ENCODE data around the gene ITGB2.
A peak's percentile ranks its signal among the peaks of the same experiment; 100 is the strongest.

The ITGB2 gene

GRCh38 chr21:44840771-44841170 lies 79.9 kb downstream of the ITGB2 start:
- no CpG with 5 or more reads among the region's 11 CpGs for WGBS, 2 donors (ENCODE audit: extremely low coverage in 2 of 2, insufficient read length in 2 of 2, insufficient replicate concordance in 1 of 2)

GRCh38 chr21:44838951-44839350 lies 81.7 kb downstream of the ITGB2 start:
- Histone ChIP-seq H4K91ac (ENCODE audit: low read depth, low read length, poor library complexity) (no peak overlapping the region), H2BK120ac (ENCODE audit: low read depth, low read length) (no peak overlapping the region), H3K4me1 (ENCODE audit: control insufficient read depth in 2 of 2, insufficient read depth in 1 of 2, low read depth in 1 of 2, low read length in 2 of 2) (no peaks in the 10 kb centered on the region), H3K27me3 (ENCODE audit: control insufficient read depth in 3 of 3, insufficient read depth in 3 of 3, low read depth in 1 of 3, low read length in 3 of 3) (peaks cover 0 to 6% (median 0%) of the 10 kb centered on the region in 3 experiments), H3K9me3 (replicated peaks in 1 of 2; ENCODE audit: control insufficient read depth in 2 of 2, insufficient read depth in 1 of 2, low read depth in 1 of 2, low read length in 2 of 2) (no peaks in the 10 kb centered on the region), H3K18ac (ENCODE audit: low read length) (no peak overlapping the region), H3K4me2 (ENCODE audit: insufficient read depth, low read length, poor library complexity, severe bottlenecking) (no peak overlapping the region), H2AFZ (ENCODE audit: low read length) (no peak overlapping the region), H3K4ac (ENCODE audit: low read length) (no peak overlapping the region), H3K36me3 (replicated peaks in 1 of 2; ENCODE audit: control insufficient read depth in 2 of 2, insufficient read depth in 2 of 2, low read length in 2 of 2) (no peaks in the 10 kb centered on the region), H3K27ac (replicated peaks; ENCODE audit: low read length) (no peak overlapping the region), H3K4me3 (ENCODE audit: low read length in 2 of 2) (no peak overlapping the region), H2BK5ac (ENCODE audit: low read length) (no peak overlapping the region), H3K14ac (ENCODE audit: low read length) (no peak overlapping the region), H2BK15ac (ENCODE audit: low read length) (peak overlapping the region; percentile 33), H3K9ac (ENCODE audit: low read depth, low read length, poor library complexity) (no peak overlapping the region), H2BK12ac (ENCODE audit: low read length) (peak overlapping the region; percentile 73), H3K79me1 (ENCODE audit: low read depth, low read length) (peaks cover 4% of the 10 kb centered on the region), H4K8ac (ENCODE audit: low read depth, low read length) (no peak overlapping the region), H3K23ac (ENCODE audit: low read depth, low read length, poor library complexity) (peak overlapping the region; percentile 65), H2AK5ac (ENCODE audit: low read depth, low read length) (peak overlapping the region; percentile 92)
- no CpG with 5 or more reads among the region's 9 CpGs for WGBS, 2 donors (ENCODE audit: extremely low coverage in 2 of 2, insufficient read length in 2 of 2, insufficient replicate concordance in 1 of 2)
- no peak for DNase-seq (ENCODE audit: low spot score)

More at GRCh38 chr21:44840771-44841170, 79.9 kb downstream of the ITGB2 start:
- Histone ChIP-seq H4K91ac (ENCODE audit: low read depth, low read length, poor library complexity) (no peak overlapping the region), H2BK5ac (ENCODE audit: low read length) (no peak overlapping the region), H2AK5ac (ENCODE audit: low read depth, low read length) (peak overlapping the region; percentile 90), H2BK15ac (ENCODE audit: low read length) (no peak overlapping the region), H2BK12ac (ENCODE audit: low read length) (no peak overlapping the region), H2BK120ac (ENCODE audit: low read depth, low read length) (no peak overlapping the region), H3K9ac (ENCODE audit: low read depth, low read length, poor library complexity) (no peak overlapping the region), H3K36me3 (replicated peaks in 1 of 2; ENCODE audit: control insufficient read depth in 2 of 2, insufficient read depth in 2 of 2, low read length in 2 of 2) (no peaks in the 10 kb centered on the region), H3K4me2 (ENCODE audit: insufficient read depth, low read length, poor library complexity, severe bottlenecking) (no peak overlapping the region), H3K79me1 (ENCODE audit: low read depth, low read length) (peaks cover 4% of the 10 kb centered on the region), H3K14ac (ENCODE audit: low read length) (no peak overlapping the region), H3K27me3 (ENCODE audit: control insufficient read depth in 3 of 3, insufficient read depth in 3 of 3, low read depth in 1 of 3, low read length in 3 of 3) (peaks cover 0 to 6% (median 0%) of the 10 kb centered on the region in 3 experiments), H3K18ac (ENCODE audit: low read length) (peak overlapping the region; percentile 44), H2AFZ (ENCODE audit: low read length) (no peak overlapping the region), H3K23ac (ENCODE audit: low read depth, low read length, poor library complexity) (peak overlapping the region; percentile 43), H3K4me1 (ENCODE audit: control insufficient read depth in 2 of 2, insufficient read depth in 1 of 2, low read depth in 1 of 2, low read length in 2 of 2) (peaks cover 0 to 5% of the 10 kb centered on the region in 2 donors), H3K9me3 (replicated peaks in 1 of 2; ENCODE audit: control insufficient read depth in 2 of 2, insufficient read depth in 1 of 2, low read depth in 1 of 2, low read length in 2 of 2) (no peaks in the 10 kb centered on the region), H3K4ac (ENCODE audit: low read length) (no peak overlapping the region), H3K4me3 (ENCODE audit: low read length in 2 of 2) (no peak overlapping the region), H4K8ac (ENCODE audit: low read depth, low read length) (no peak overlapping the region), H3K27ac (replicated peaks; ENCODE audit: low read length) (no peak overlapping the region)
- no peak for DNase-seq (ENCODE audit: low spot score)

DNA sequence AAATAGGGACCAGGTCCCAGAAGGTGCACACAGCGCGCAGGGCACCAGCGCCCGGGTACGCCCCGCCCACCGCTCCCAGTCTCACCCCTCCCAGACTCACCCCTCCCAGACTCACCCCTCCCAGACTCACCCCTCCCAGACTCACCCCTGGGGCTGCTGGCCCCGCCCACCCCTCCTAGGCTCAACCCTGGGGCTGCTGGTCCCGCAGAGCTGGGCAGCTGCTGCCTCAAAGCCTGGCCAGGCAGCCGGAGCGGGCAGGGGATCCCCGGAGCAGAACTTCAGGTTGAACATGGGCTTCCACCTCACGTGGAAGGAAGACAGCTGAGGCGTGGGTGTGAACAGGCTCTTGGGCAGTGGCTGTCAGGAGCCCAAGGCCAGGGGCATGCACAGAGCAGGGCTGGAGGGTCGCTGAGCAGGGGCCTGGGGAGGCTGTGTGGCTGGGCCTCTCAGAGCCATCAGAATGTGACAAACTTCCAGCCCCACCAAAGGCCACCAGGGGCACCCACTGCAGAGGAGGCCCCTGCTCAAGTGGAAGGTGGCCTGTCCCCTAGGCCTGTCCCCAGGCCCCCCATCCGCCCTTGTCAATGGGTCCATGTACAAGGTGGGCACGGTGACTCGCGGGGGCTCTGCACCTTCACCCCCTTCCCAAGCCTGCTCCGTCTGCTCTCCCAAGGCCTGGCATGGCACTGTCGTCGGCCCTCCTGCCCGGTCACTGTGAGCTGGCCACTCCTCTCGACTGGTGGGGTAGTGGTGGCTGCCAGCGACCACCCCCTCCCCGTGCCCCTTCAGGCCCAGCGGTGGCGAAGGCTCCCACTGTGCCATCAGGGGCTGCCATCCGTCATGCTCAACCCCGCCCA lies 82.4 kb downstream of the ITGB2 start:
- H2BK12ac ChIP-seq (ENCODE audit: low read length), result no peak overlapping the region
- H4K91ac ChIP-seq (ENCODE audit: low read depth, low read length, poor library complexity), result peak overlapping the region; percentile 53
- no peak for DNase-seq (ENCODE audit: low spot score)
- H3K14ac ChIP-seq (ENCODE audit: low read length), result no peak overlapping the region
- H3K9ac ChIP-seq (ENCODE audit: low read depth, low read length, poor library complexity), result no peak overlapping the region
- H3K9me3 ChIP-seq (replicated peaks in 1 of 2; ENCODE audit: control insufficient read depth in 2 of 2, insufficient read depth in 1 of 2, low read depth in 1 of 2, low read length in 2 of 2), result no peaks in the 10 kb centered on the region
- H2BK120ac ChIP-seq (ENCODE audit: low read depth, low read length), result no peak overlapping the region
- peak overlapping the region; percentile 92 for H2AK5ac ChIP-seq (ENCODE audit: low read depth, low read length)
- H3K18ac ChIP-seq (ENCODE audit: low read length), result peak overlapping the region; percentile 85
- no peaks in the 10 kb centered on the region for H3K36me3 ChIP-seq (replicated peaks in 1 of 2; ENCODE audit: control insufficient read depth in 2 of 2, insufficient read depth in 2 of 2, low read length in 2 of 2)
- no peaks in the 10 kb centered on the region for H3K4me1 ChIP-seq (ENCODE audit: control insufficient read depth in 2 of 2, insufficient read depth in 1 of 2, low read depth in 1 of 2, low read length in 2 of 2)
- H3K27ac ChIP-seq (replicated peaks; ENCODE audit: low read length), result no peak overlapping the region
- H3K4me2 ChIP-seq (ENCODE audit: insufficient read depth, low read length, poor library complexity, severe bottlenecking), result no peak overlapping the region
- H2BK15ac ChIP-seq (ENCODE audit: low read length), result no peak overlapping the region
- peak overlapping the region; percentile 66 for H2BK5ac ChIP-seq (ENCODE audit: low read length)
- H3K4me3 ChIP-seq (ENCODE audit: low read length in 2 of 2), result no peak overlapping the region
- no CpG with 5 or more reads among the region's 30 CpGs for WGBS, 2 donors (ENCODE audit: extremely low coverage in 2 of 2, insufficient read length in 2 of 2, insufficient replicate concordance in 1 of 2)
- peaks cover 4% of the 10 kb centered on the region for H3K79me1 ChIP-seq (ENCODE audit: low read depth, low read length)
- H3K23ac ChIP-seq (ENCODE audit: low read depth, low read length, poor library complexity), result peak overlapping the region; percentile 65
- peak overlapping the region; percentile 82 for H4K8ac ChIP-seq (ENCODE audit: low read depth, low read length)
- no peak overlapping the region for H2AFZ ChIP-seq (ENCODE audit: low read length)
- peaks cover 0 to 6% (median 0%) of the 10 kb centered on the region in 3 experiments for H3K27me3 ChIP-seq (ENCODE audit: control insufficient read depth in 3 of 3, insufficient read depth in 3 of 3, low read depth in 1 of 3, low read length in 3 of 3)
- H3K4ac ChIP-seq (ENCODE audit: low read length), result no peak overlapping the region

DNA sequence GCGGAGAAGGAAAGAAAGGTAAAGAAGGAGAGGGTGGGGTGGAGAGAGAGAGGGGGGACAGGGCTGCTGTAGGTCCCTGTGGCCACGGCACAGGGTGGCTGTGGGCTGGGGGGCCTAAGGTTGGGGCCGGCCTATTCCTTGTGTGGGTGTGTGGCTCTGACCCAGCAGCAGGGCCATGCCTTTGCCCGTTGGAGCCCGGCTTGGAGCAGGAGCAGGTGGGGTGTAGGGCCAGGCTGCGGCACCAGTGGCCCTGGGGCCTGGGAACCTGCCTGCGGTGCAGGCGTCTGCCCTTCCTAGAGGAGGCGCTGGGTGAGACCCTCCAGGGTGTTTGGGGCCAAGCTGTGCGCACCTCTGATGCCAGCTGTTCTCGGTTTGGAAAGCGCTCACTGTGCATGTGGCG lies 83.2 kb downstream of the ITGB2 start:
- Histone ChIP-seq H2BK5ac (ENCODE audit: low read length) (no peak overlapping the region), H3K4me2 (ENCODE audit: insufficient read depth, low read length, poor library complexity, severe bottlenecking) (no peak overlapping the region), H3K27ac (replicated peaks; ENCODE audit: low read length) (no peak overlapping the region), H3K79me1 (ENCODE audit: low read depth, low read length) (peaks cover 4% of the 10 kb centered on the region), H4K8ac (ENCODE audit: low read depth, low read length) (peak overlapping the region; percentile 65), H2AK5ac (ENCODE audit: low read depth, low read length) (peak overlapping the region; percentile 84), H3K18ac (ENCODE audit: low read length) (peak overlapping the region; percentile 44), H3K4ac (ENCODE audit: low read length) (no peak overlapping the region), H3K27me3 (ENCODE audit: control insufficient read depth in 3 of 3, insufficient read depth in 3 of 3, low read depth in 1 of 3, low read length in 3 of 3) (peaks cover 0 to 6% (median 0%) of the 10 kb centered on the region in 3 experiments), H2BK12ac (ENCODE audit: low read length) (peak overlapping the region; percentile 58), H3K4me3 (ENCODE audit: low read length in 2 of 2) (no peak overlapping the region), H3K9ac (ENCODE audit: low read depth, low read length, poor library complexity) (no peak overlapping the region), H2BK15ac (ENCODE audit: low read length) (no peak overlapping the region), H3K14ac (ENCODE audit: low read length) (peak overlapping the region; percentile 56), H3K9me3 (replicated peaks in 1 of 2; ENCODE audit: control insufficient read depth in 2 of 2, insufficient read depth in 1 of 2, low read depth in 1 of 2, low read length in 2 of 2) (no peaks in the 10 kb centered on the region), H4K91ac (ENCODE audit: low read depth, low read length, poor library complexity) (peak overlapping the region; percentile 53), H2AFZ (ENCODE audit: low read length) (no peak overlapping the region), H3K36me3 (replicated peaks in 1 of 2; ENCODE audit: control insufficient read depth in 2 of 2, insufficient read depth in 2 of 2, low read length in 2 of 2) (no peaks in the 10 kb centered on the region), H3K23ac (ENCODE audit: low read depth, low read length, poor library complexity) (peak overlapping the region; percentile 73), H2BK120ac (ENCODE audit: low read depth, low read length) (no peak overlapping the region), H3K4me1 (ENCODE audit: control insufficient read depth in 2 of 2, insufficient read depth in 1 of 2, low read depth in 1 of 2, low read length in 2 of 2) (no peaks in the 10 kb centered on the region)
- DNase-seq (ENCODE audit: low spot score), result no peak
- WGBS, 2 donors (ENCODE audit: extremely low coverage in 2 of 2, insufficient read length in 2 of 2, insufficient replicate concordance in 1 of 2), result no CpG with 5 or more reads among the region's 13 CpGs
